GM18526 (cell line): Measurements from ENCODE around the gene RSAD1.

Experiments used
- POLR2A ChIP-seq: IDR thresholded peaks from 3 replicates; pipeline ENCODE4 v1.6.1; 2011; ENCODE audit not compliant: insufficient read length; ENCODE audit errors: extremely low read depth

RSAD1 gene

DNA sequence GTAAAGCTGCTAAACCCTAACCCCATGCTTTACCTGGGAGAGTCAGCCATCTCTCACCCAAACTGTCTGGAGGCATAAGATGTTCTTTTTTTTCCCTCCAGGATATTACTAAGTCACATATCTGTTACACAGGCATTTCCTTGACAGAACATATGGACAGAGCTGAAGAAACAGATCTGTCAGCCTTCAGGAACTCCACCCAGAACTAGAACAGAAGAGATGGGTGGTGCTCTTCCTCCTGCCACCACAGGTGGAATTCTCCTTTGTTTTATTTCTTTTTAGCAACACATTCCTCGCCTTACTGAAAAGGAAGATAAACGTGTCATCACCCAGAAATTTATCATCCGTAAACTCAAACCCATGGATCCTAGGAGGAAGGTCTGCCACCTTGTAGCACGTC, 38.4 kb downstream of the RSAD1 start:
- TF ChIP-seq POLR2A: no peak

GRCh38 chr17:50517504-50518383, 39.1 kb downstream of the RSAD1 start:
- no peak for TF ChIP-seq POLR2A

GRCh38 chr17:50518384-50519023, 39.8 kb downstream of the RSAD1 start:
- TF ChIP-seq POLR2A: no peak

DNA sequence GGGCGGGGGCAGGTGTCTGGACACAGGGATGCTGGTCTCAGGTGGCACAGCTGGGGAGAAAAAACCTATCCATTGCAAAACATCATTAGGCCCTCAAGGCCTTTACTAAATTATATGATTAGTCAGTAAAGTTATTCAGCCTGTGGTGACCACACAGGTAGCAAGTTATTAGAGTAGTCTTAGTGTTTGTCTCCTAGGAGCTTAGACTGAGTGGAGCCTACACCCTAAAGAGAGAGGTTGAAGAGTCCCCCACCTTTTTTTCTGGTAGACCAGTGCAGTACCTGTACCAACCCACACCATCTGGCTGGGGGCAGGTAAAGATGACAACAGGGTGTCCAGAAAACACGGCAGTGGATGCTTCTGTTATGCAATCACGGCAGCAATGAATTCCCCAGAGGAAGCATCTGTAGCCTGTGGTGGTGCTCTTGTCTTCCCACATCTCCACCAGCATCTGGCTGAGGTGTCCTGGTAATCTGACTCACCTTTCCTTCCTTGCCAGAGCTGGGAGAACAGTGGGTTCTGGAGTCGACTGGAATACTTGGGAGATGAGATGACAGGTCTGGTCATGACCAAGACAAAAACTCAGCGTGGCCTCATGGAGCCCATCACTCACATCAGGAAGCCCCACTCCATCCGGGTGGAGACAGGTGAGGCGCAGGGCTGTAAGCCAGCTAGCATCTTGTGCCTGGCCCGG, 40.6 kb downstream of the RSAD1 start:
- no peak for TF ChIP-seq POLR2A

GRCh38 chr17:50520483-50520882, 41.8 kb downstream of the RSAD1 start:
- no peak for TF ChIP-seq POLR2A

DNA sequence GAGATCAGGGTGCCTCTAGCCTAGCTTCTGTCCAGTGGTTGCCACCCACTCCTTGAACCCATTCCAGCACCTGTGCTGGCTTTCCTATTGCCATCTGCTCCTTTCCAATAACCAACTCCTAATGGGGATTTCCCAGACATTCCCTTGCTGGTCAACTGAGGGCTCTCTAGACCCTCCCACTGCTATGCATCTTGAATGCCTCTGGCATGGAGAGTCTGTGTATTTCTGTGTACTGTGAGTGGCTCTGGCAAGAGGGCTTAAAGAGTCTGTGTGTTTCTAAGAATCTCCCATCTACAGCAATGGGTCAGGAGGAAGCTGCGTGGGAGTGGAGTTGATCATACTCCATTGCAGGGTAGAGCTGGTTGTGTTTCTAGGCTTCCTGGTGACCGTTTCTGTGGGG, 42.9 kb downstream of the RSAD1 start:
- no peak for TF ChIP-seq POLR2A

DNA sequence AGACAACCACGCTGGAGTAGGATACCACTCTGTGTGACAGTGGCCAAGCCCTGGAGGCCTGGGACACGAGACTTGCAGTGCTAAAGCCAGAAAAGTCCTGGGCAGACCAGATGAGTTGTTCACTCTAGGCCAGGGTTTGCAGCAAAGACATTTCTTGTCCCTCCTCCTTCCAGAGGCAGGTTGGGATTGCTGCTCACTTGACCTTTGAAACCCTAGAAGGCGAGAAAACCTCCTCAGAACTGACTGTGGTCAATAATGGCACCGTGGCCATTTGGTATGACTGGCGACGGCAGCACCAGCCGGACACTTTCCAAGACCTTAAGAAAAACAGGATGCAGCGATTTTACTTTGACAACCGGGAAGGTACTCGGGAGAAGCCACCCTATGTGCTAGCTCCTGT, 44.1 kb downstream of the RSAD1 start:
- no peak for TF ChIP-seq POLR2A

DNA sequence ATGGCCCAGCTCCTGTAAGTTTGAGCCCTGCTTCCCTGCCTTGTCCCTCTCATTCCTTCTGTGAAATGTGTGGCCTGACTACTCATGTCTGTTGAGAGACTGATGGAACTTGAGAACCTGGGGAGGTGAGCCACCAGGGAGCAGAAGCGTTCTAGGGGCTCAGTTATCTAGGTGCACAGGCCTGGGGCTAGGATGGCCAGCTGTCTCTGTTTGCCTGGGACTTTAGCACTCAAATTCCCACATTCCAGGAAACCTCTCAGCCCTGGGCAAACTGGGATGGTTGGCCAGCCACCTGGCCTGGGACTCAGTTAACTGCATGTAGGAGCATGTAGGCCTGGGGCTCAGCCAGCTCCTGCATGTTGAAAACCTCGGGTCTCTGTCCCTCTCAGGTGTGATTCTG, 44.5 kb downstream of the RSAD1 start:
- no peak for TF ChIP-seq POLR2A

DNA sequence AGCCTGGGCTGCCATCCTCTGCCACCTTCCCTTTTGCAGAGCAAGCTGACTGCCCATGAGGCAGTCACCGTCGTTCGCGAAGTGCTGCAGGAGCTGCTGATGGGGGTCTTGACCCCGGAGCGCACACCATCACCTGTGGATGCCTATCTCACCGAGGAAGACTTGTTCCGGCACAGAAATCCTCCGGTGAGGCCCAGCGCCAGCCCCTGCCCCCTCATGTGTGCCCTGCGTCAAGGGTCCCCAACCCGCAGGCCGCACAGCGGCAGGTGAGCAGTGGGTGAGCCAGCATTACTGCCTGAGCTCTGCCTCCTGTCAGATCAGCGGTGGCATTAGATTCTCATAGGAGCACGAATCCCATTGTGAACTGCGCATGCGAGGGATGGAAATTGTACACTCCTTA, 46.2 kb downstream of the RSAD1 start:
- no peak for TF ChIP-seq POLR2A

GRCh38 chr17:50527155-50527762, 48.6 kb downstream of the RSAD1 start:
- TF ChIP-seq POLR2A: no peak

- TF ChIP-seq POLR2A: no peak
Measured at GRCh38 chr17:50527949-50528474, 49.4 kb downstream of the RSAD1 start.

DNA sequence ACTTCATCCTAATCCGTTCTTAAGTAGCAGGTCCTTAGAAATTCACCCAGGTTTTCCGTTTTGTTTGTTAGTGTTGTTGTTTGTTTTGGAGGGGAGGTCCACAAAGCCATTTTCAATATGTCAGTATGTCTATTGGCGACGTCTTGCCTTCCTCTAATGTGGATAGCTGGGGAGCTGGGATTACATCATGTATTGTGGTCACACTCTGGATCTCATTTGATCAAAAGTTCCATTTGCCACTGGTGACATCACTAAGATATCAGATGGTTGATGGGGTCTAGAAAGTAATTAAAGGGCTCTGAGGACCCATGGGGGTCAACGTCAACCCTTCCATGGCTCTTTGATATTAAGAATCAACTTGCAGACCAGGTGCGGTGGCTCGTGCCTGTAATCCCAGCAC, 51.2 kb downstream of the RSAD1 start:
- no peak for TF ChIP-seq POLR2A

- TF ChIP-seq POLR2A: no peak
Measured at GRCh38 chr17:50531428-50532025, 52.9 kb downstream of the RSAD1 start.

- no peak for TF ChIP-seq POLR2A
Measured at GRCh38 chr17:50532452-50533024, 53.9 kb downstream of the RSAD1 start, which contains the start of gene EPN3. Gene EPN3, plus strand, starts transcription at chr17:50532735. Its CDS starts 3,822 bp downstream, at chr17:50536557.

- no peak for TF ChIP-seq POLR2A
Measured at GRCh38 chr17:50533185-50533584, 54.5 kb downstream of the RSAD1 start.

- TF ChIP-seq POLR2A: no peak
Measured at GRCh38 chr17:50533720-50534148, 55.1 kb downstream of the RSAD1 start.
